HEK293 (cell line): ENCODE measurements around the gene ZC3H11A.

Experiments
- CTCF ChIA-PET: fragments of 350-600 bp; formaldehyde crosslinking; extraction: SDS; loops from one replicate; lab custom pipeline; 2021; ENCODE audit warnings: antibody characterized with exemption; lab: Yijun Ruan, JAX
- POLR2A ChIA-PET: fragments of 300-600 bp; formaldehyde crosslinking; extraction: SDS; loops from one replicate; lab custom pipeline; 2020; ENCODE audit warnings: antibody characterized with exemption, inconsistent platforms; lab: Yijun Ruan, JAX
- H3K27ac ChIP-seq: fragments of 200-500 bp; sonication (Bioruptor generic); 2 replicates; pipeline ENCODE4 v1.5.1; 2014; ENCODE audit warnings: low read depth, low read length, control low read depth, inconsistent platforms; ENCODE audit errors: extremely low read depth
- H3K36me3 ChIP-seq, 2 experiments: fragments of 200-500 bp in 1 of 2; sonication (Bioruptor generic) in 1 of 2; 1 replicate in 1 of 2; 2 replicates in 1 of 2; pipeline ENCODE4 v1.5.1; 2014 to 2017; ENCODE audit warnings: inconsistent platforms in 2 of 2, low read length in 2 of 2; ENCODE audit not compliant: control insufficient read depth in 2 of 2, insufficient read depth in 1 of 2
- H3K4me1 ChIP-seq: fragments of 200-500 bp; sonication (Bioruptor generic); 2 replicates; pipeline ENCODE4 v1.5.1; 2014; ENCODE audit warnings: mild to moderate bottlenecking, low read length, inconsistent platforms; ENCODE audit not compliant: control insufficient read depth, insufficient read depth
- H3K4me3 ChIP-seq: 2 replicates; pipeline ENCODE4 v1.5.1; 2011; ENCODE audit warnings: low read depth, mild to moderate bottlenecking, control low read depth, low read length, moderate library complexity
- H3K9me3 ChIP-seq: fragments of 200-500 bp; sonication (Bioruptor generic); 2 replicates; pipeline ENCODE4 v1.5.1; 2014; ENCODE audit warnings: low read depth, low read length, inconsistent platforms; ENCODE audit not compliant: control insufficient read depth, insufficient read depth
- ZBTB17 ChIP-seq: fragments of 450-650 bp; formaldehyde crosslinking; IDR thresholded peaks from 2 replicates; pipeline ENCODE4 v1.5.1; 2016; ENCODE audit warnings: missing biosample characterization, missing genetic modification characterization
- ZFP3 ChIP-seq: fragments of 450-650 bp; formaldehyde crosslinking; IDR thresholded peaks from 2 replicates; pipeline ENCODE4 v1.5.1; 2016; ENCODE audit warnings: low read depth, missing biosample characterization, missing genetic modification characterization
- ZNF132 ChIP-seq: fragments of 450-650 bp; formaldehyde crosslinking; IDR thresholded peaks from 2 replicates; pipeline ENCODE4 v1.5.1; 2017; ENCODE audit warnings: missing biosample characterization, missing genetic modification characterization, borderline replicate concordance
- ZNF239 ChIP-seq: fragments of 450-650 bp; formaldehyde crosslinking; IDR thresholded peaks from 2 replicates; pipeline ENCODE4 v1.5.1; 2016; ENCODE audit warnings: missing biosample characterization, missing genetic modification characterization
- ZNF248 ChIP-seq: fragments of 450-650 bp; formaldehyde crosslinking; IDR thresholded peaks from 2 replicates; pipeline ENCODE4 v1.5.1; 2017; ENCODE audit warnings: missing biosample characterization, missing genetic modification characterization
- ZNF266 ChIP-seq: fragments of 450-650 bp; formaldehyde crosslinking; IDR thresholded peaks from 2 replicates; pipeline ENCODE4 v1.5.1; 2016; ENCODE audit warnings: missing biosample characterization, missing genetic modification characterization, low read depth
- ZNF350 ChIP-seq: fragments of 450-650 bp; formaldehyde crosslinking; IDR thresholded peaks from 2 replicates; pipeline ENCODE4 v1.5.0; 2017; ENCODE audit warnings: missing biosample characterization, mild to moderate bottlenecking, missing genetic modification characterization
- ZNF433 ChIP-seq: fragments of 450-650 bp; formaldehyde crosslinking; IDR thresholded peaks from 2 replicates; pipeline ENCODE4 v1.5.1; 2016; ENCODE audit warnings: missing biosample characterization, missing genetic modification characterization, low read depth
- ZNF501 ChIP-seq: fragments of 450-650 bp; formaldehyde crosslinking; IDR thresholded peaks from 2 replicates; pipeline ENCODE4 v1.5.1; 2016; ENCODE audit warnings: missing biosample characterization, missing genetic modification characterization
- ZNF544 ChIP-seq: fragments of 450-650 bp; formaldehyde crosslinking; IDR thresholded peaks from 2 replicates; pipeline ENCODE4 v1.5.0; 2017; ENCODE audit warnings: missing biosample characterization, missing genetic modification characterization
- ZNF629 ChIP-seq: fragments of 450-650 bp; formaldehyde crosslinking; IDR thresholded peaks from 2 replicates; pipeline ENCODE4 v1.5.1; 2017; ENCODE audit warnings: missing biosample characterization, missing genetic modification characterization
- ZNF747 ChIP-seq: fragments of 450-650 bp; formaldehyde crosslinking; IDR thresholded peaks from 2 replicates; pipeline ENCODE4 v1.5.1; 2016; ENCODE audit warnings: missing biosample characterization, missing genetic modification characterization
- ZNF776 ChIP-seq: fragments of 450-650 bp; formaldehyde crosslinking; IDR thresholded peaks from 2 replicates; pipeline ENCODE4 v1.5.0; 2017; ENCODE audit warnings: missing biosample characterization, missing genetic modification characterization, borderline replicate concordance
- TF ChIP-seq, protein P1 (sequence below): fragments of 450-650 bp; formaldehyde crosslinking; IDR thresholded peaks from 2 replicates; pipeline ENCODE4 v1.5.1; 2016; ENCODE audit warnings: missing biosample characterization, missing genetic modification characterization
- TF ChIP-seq, protein P2 (sequence below): fragments of 450-650 bp; formaldehyde crosslinking; IDR thresholded peaks from 2 replicates; pipeline ENCODE4 v1.5.1; 2017; ENCODE audit warnings: missing biosample characterization, missing genetic modification characterization
- TF ChIP-seq, protein P3 (sequence below): fragments of 450-650 bp; formaldehyde crosslinking; IDR thresholded peaks from 2 replicates; pipeline ENCODE4 v1.5.1; 2016; ENCODE audit warnings: missing biosample characterization, missing genetic modification characterization, low read depth
- TF ChIP-seq, protein P4 (sequence below): fragments of 450-650 bp; formaldehyde crosslinking; IDR thresholded peaks from 2 replicates; pipeline ENCODE4 v1.5.1; 2017; ENCODE audit warnings: missing biosample characterization, missing genetic modification characterization
- TF ChIP-seq, protein P5 (sequence below): fragments of 450-650 bp; formaldehyde crosslinking; IDR thresholded peaks from 2 replicates; pipeline ENCODE4 v1.5.1; 2016; ENCODE audit warnings: missing biosample characterization, missing genetic modification characterization
- TF ChIP-seq, protein P6 (sequence below): fragments of 450-650 bp; formaldehyde crosslinking; IDR thresholded peaks from 2 replicates; pipeline ENCODE4 v1.5.1; 2016; ENCODE audit warnings: missing biosample characterization, missing genetic modification characterization

The ZC3H11A gene

DNA sequence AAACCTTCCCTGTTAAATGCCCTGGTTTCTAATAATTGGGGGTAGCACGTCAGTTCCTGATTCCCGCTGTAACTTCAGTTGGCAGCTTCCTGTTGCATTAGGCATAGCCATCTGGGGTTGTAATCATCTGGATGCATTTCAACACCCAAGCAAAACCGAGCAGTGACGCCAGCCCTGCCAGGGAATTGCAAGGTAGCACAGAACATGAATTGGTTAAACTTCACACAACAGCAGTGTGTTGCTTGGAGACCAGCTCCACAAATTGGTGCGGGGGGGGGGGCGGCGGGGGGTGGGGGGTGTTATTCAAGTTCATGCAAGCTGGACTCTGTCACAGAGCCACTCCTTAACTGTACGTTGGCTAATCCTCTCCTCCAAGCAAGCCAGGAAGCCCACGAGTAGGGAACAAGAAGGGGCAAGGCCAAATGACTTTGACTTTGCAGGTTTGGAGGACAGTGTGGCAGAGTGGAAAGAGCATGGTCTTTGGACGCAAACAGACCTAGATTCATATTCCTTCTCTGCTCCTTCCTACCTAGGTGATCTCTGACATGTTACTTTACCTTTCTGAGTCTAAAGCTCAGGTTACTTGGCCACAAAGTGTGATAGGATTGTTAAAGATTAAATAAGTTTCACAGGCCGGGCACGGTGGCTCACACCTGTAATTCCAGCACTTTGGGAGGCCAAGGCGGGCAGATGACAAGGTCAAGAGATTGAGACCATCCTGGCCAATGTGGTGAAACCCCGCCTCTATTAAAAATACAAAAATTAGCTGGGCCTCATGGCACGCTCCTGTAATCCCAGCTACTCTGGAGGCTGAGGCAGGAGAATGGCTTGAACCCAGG is 25.7 kb upstream of the ZC3H11A start (continued):
- TF ChIP-seq, protein P1, sequence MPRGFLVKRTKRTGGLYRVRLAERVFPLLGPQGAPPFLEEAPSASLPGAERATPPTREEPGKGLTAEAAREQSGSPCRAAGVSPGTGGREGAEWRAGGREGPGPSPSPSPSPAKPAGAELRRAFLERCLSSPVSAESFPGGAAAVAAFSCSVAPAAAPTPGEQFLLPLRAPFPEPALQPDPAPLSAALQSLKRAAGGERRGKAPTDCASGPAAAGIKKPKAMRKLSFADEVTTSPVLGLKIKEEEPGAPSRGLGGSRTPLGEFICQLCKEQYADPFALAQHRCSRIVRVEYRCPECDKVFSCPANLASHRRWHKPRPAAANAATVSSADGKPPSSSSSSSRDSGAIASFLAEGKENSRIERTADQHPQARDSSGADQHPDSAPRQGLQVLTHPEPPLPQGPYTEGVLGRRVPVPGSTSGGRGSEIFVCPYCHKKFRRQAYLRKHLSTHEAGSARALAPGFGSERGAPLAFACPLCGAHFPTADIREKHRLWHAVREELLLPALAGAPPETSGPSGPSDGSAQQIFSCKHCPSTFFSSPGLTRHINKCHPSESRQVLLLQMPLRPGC = no peak
- no peak for TF ChIP-seq ZNF776 (tag by site-specific recombination)

DNA sequence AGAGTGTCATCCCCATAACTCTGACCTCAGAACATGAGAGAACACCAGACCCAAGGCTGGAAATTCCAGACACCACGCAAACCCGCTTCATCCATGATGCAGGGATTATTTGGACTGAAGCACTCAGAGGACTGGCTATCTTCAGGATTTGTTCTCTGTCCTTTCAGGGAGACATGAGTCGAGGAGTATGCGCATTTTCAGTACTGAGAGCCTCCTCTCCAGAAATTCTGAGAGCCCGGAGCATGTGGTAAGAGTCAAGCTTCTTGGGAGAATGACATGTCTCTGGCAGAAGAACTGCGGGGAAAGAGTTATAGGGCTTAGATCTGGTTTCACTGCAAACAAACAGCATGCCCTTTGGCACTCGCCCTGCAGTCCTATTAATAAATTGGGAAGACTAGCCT is 23.5 kb upstream of the ZC3H11A start:
- Histone ChIP-seq H3K4me1 (no peaks in the 10 kb centered on the region), H3K27ac (no peak overlapping the region), H3K9me3 (no peaks in the 10 kb centered on the region), H3K36me3 (no peaks in the 10 kb centered on the region), H3K4me3 (no peak overlapping the region)
- TF ChIP-seq ZBTB17 = 0 out of 2 replicates have a peak, but pooled peaks have one; percentile 26
- TF ChIP-seq ZFP3 = no peak
- TF ChIP-seq ZNF350 = no peak
- POLR2A ChIA-PET = no interaction called here
- CTCF ChIA-PET = no interaction called here

DNA sequence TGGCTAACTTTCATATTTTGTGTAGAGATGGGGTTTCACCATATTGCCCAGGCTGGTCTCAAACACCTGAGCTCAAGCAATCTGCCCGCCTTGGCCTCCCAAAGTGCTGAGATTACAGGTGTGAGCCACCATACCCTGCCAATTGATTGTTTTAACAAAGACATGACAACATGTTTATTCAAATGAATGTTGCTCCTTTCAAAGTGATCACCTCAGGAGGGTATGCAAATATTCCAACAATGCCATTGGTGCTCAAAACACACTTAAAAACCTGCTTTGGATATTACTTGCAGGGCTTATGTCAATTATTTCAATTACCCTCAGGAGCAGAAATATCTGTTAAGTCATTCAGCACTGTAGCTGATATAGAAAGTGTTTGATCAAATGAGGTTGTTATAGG is 22.6 kb upstream of the ZC3H11A start:
- TF ChIP-seq, protein P2, sequence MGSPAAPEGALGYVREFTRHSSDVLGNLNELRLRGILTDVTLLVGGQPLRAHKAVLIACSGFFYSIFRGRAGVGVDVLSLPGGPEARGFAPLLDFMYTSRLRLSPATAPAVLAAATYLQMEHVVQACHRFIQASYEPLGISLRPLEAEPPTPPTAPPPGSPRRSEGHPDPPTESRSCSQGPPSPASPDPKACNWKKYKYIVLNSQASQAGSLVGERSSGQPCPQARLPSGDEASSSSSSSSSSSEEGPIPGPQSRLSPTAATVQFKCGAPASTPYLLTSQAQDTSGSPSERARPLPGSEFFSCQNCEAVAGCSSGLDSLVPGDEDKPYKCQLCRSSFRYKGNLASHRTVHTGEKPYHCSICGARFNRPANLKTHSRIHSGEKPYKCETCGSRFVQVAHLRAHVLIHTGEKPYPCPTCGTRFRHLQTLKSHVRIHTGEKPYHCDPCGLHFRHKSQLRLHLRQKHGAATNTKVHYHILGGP (tag by site-specific recombination) = no peak
- TF ChIP-seq ZNF248 (tag by site-specific recombination) (no peak), ZNF132 (tag by site-specific recombination) (no peak), ZNF433 (tag by site-specific recombination) (no peak), ZNF501 (tag by site-specific recombination) (no peak), ZNF544 (tag by site-specific recombination) (no peak), ZNF239 (tag by site-specific recombination) (no peak), ZNF629 (tag by site-specific recombination) (no peak), ZNF747 (tag by site-specific recombination) (no peak), ZNF266 (tag by site-specific recombination) (no peak)
- TF ChIP-seq, protein P3, sequence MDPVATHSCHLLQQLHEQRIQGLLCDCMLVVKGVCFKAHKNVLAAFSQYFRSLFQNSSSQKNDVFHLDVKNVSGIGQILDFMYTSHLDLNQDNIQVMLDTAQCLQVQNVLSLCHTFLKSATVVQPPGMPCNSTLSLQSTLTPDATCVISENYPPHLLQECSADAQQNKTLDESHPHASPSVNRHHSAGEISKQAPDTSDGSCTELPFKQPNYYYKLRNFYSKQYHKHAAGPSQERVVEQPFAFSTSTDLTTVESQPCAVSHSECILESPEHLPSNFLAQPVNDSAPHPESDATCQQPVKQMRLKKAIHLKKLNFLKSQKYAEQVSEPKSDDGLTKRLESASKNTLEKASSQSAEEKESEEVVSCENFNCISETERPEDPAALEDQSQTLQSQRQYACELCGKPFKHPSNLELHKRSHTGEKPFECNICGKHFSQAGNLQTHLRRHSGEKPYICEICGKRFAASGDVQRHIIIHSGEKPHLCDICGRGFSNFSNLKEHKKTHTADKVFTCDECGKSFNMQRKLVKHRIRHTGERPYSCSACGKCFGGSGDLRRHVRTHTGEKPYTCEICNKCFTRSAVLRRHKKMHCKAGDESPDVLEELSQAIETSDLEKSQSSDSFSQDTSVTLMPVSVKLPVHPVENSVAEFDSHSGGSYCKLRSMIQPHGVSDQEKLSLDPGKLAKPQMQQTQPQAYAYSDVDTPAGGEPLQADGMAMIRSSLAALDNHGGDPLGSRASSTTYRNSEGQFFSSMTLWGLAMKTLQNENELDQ (tag by site-specific recombination) = no peak
- TF ChIP-seq, protein P4, sequence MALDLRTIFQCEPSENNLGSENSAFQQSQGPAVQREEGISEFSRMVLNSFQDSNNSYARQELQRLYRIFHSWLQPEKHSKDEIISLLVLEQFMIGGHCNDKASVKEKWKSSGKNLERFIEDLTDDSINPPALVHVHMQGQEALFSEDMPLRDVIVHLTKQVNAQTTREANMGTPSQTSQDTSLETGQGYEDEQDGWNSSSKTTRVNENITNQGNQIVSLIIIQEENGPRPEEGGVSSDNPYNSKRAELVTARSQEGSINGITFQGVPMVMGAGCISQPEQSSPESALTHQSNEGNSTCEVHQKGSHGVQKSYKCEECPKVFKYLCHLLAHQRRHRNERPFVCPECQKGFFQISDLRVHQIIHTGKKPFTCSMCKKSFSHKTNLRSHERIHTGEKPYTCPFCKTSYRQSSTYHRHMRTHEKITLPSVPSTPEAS (tag by site-specific recombination) = no peak
- TF ChIP-seq, protein P5, sequence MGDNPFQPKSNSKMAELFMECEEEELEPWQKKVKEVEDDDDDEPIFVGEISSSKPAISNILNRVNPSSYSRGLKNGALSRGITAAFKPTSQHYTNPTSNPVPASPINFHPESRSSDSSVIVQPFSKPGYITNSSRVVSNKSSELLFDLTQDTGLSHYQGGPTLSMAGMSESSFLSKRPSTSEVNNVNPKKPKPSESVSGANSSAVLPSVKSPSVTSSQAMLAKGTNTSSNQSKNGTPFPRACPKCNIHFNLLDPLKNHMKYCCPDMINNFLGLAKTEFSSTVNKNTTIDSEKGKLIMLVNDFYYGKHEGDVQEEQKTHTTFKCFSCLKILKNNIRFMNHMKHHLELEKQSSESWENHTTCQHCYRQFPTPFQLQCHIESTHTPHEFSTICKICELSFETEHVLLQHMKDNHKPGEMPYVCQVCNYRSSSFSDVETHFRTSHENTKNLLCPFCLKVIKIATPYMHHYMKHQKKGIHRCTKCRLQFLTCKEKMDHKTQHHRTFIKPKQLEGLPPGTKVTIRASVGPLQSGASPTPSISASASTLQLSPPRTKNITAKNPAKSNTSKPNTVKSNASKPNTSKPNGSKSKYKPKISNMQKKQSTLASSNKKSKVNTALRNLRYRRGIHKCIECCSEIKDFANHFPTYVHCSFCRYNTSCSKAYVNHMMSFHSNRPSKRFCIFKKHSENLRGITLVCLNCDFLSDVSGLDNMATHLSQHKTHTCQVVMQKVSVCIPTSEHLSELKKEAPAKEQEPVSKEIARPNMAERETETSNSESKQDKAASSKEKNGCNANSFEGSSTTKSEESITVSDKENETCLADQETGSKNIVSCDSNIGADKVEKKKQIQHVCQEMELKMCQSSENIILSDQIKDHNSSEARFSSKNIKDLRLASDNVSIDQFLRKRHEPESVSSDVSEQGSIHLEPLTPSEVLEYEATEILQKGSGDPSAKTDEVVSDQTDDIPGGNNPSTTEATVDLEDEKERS = no peak
- TF ChIP-seq, protein P6, sequence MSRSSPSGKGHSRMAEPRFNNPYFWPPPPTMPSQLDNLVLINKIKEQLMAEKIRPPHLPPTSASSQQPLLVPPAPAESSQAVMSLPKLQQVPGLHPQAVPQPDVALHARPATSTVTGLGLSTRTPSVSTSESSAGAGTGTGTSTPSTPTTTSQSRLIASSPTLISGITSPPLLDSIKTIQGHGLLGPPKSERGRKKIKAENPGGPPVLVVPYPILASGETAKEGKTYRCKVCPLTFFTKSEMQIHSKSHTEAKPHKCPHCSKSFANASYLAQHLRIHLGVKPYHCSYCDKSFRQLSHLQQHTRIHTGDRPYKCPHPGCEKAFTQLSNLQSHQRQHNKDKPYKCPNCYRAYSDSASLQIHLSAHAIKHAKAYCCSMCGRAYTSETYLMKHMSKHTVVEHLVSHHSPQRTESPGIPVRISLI = no peak
- Histone ChIP-seq H3K4me1 (no peaks in the 10 kb centered on the region), H3K27ac (no peak overlapping the region), H3K4me3 (no peak overlapping the region), H3K36me3 (no peaks in the 10 kb centered on the region), H3K9me3 (no peaks in the 10 kb centered on the region)
- CTCF ChIA-PET = no interaction called here
- POLR2A ChIA-PET = interaction anchor here (0.6 kb wide), 1 partner anchor 344 kb away, joined by 3 read pairs; no protein-coding TSS in a partner anchor
